ENCODE results near the gene CKLF.

GRCh38 chr16:66522816-66523590 lies 29.4 kb upstream of the CKLF start:
- TF ChIP-seq CTCF (IDR thresholded peaks at IDR 0.05) (no peak), POLR2A (IDR thresholded peaks at IDR 0.05) (no peak), POLR2AphosphoS5 (IDR thresholded peaks at IDR 0.05) (no peak)
